Activated B cell treated with CpG ODN at 0.5 μM for 24 hours (primary cell): ENCODE measurements around the gene METTL13. TPM values are rescaled to one million over a fixed set of nuclear protein-coding genes. Genes with fewer than 3 reads are reported as not detected.

Experiments used
- ATAC-seq: fragments of 200-7000 bp; cut with Tn5 transposase; one replicate; pipeline ENCODE4 v1.10.0; 2021; ENCODE audit warnings: low read depth, mild to moderate bottlenecking, moderate library complexity
- CTCF ChIA-PET: fragments of 350-600 bp; sonication (Branson Sonifier 250); formaldehyde crosslinking; loops from one replicate; lab custom pipeline; 2021; ENCODE audit warnings: antibody characterized with exemption; lab: Charles Lee
- POLR2A ChIA-PET: fragments of 350-600 bp; sonication (Branson Sonifier 250); formaldehyde crosslinking; loops from one replicate; lab custom pipeline; 2021; ENCODE audit warnings: antibody characterized with exemption; lab: Charles Lee
- DNase-seq: peaks from one replicate; pipeline ENCODE4 v3.0.0; 2022
- H3K27ac Mint-ChIP-seq: one replicate; pipeline ENCODE4 v1.8.0; 2020; ENCODE audit warnings: mixed read lengths
- H3K27me3 Mint-ChIP-seq: one replicate; pipeline ENCODE4 v1.8.0; 2021; ENCODE audit warnings: mixed read lengths
- H3K36me3 Mint-ChIP-seq: one replicate; pipeline ENCODE4 v1.8.0; 2021; ENCODE audit warnings: low read depth, mixed read lengths
- H3K4me1 Mint-ChIP-seq: one replicate; pipeline ENCODE4 v1.8.0; 2021; ENCODE audit warnings: mixed read lengths
- H3K4me3 Mint-ChIP-seq: one replicate; pipeline ENCODE4 v1.8.0; 2020; ENCODE audit warnings: mild to moderate bottlenecking, mixed read lengths
- H3K9me3 Mint-ChIP-seq: one replicate; pipeline ENCODE4 v1.8.0; 2020; ENCODE audit warnings: mixed read lengths
- CTCF ChIP-seq: fragments of 200-600 bp; IDR thresholded peaks from one replicate; pipeline ENCODE4 v1.8.0; 2022; ENCODE audit warnings: antibody characterized with exemption, mild to moderate bottlenecking
- intact Hi-C: fragments of 100-400 bp; cut with micrococcal nuclease; formaldehyde crosslinking; loops from one replicate; pipeline ENCODE4 v1.15.1; 2024
- total RNA-seq: library from RNA; stranded (reverse); gene quantifications from 2 replicates; pipeline ENCODE4 v1.2.3, GENCODE V29; 2022

METTL13 gene
- total RNA-seq, 1 donor from 2014 or later, result 35.7 TPM

GRCh38 chr1:171787686-171788480 is 6.4 kb downstream of the METTL13 start:
- Mint-ChIP-seq H3K27ac (no peak overlapping the region), H3K27me3 (no peaks in the 10 kb centered on the region), H3K4me1 (peaks cover 19% of the 10 kb centered on the region), H3K4me3 (no peak overlapping the region), H3K9me3 (no peaks in the 10 kb centered on the region), H3K36me3 (peaks cover 91% of the 10 kb centered on the region)
- no peak for TF ChIP-seq CTCF
- POLR2A ChIA-PET, result no interaction called here
- CTCF ChIA-PET, result interaction anchor here (1.3 kb wide), 1 partner anchor 13 kb away, joined by 4 read pairs; no protein-coding TSS in a partner anchor
- no peak for ATAC-seq
- intact Hi-C loops, result no loop called here
- no peak for DNase-seq

- CTCF ChIA-PET, result interaction anchor here (1.3 kb wide), 1 partner anchor 12 kb away, joined by 4 read pairs; no protein-coding TSS in a partner anchor
- H3K36me3 Mint-ChIP-seq, result peaks cover 93% of the 10 kb centered on the region
- ATAC-seq, result no peak
- TF ChIP-seq CTCF, result no peak
- peaks cover 11% of the 10 kb centered on the region for H3K4me1 Mint-ChIP-seq
- H3K9me3 Mint-ChIP-seq, result no peaks in the 10 kb centered on the region
- no peak overlapping the region for H3K27ac Mint-ChIP-seq
- no peaks in the 10 kb centered on the region for H3K27me3 Mint-ChIP-seq
- intact Hi-C loops, result no loop called here
- DNase-seq, result no peak
- POLR2A ChIA-PET, result no interaction called here
- no peak overlapping the region for H3K4me3 Mint-ChIP-seq
These were observed 7.2 kb downstream of the METTL13 start for GRCh38 chr1:171788696-171789095.

GRCh38 chr1:171790318-171790717 is 8.9 kb downstream of the METTL13 start:
- no peak for DNase-seq
- Mint-ChIP-seq H3K4me3 (no peak overlapping the region), H3K4me1 (peaks cover 7% of the 10 kb centered on the region), H3K27ac (no peak overlapping the region), H3K36me3 (peaks cover 94% of the 10 kb centered on the region), H3K27me3 (no peaks in the 10 kb centered on the region), H3K9me3 (peaks cover 3% of the 10 kb centered on the region)
- CTCF ChIA-PET, result no interaction called here
- intact Hi-C loops, result no loop called here
- no peak for TF ChIP-seq CTCF
- ATAC-seq, result no peak
- POLR2A ChIA-PET, result no interaction called here

GRCh38 chr1:171792656-171793369 is 11.4 kb downstream of the METTL13 start:
- TF ChIP-seq CTCF, result no peak
- ATAC-seq (no peak), DNase-seq (no peak)
- Mint-ChIP-seq H3K27me3 (no peaks in the 10 kb centered on the region), H3K27ac (no peak overlapping the region), H3K4me3 (no peak overlapping the region), H3K4me1 (peaks cover 6% of the 10 kb centered on the region), H3K36me3 (peaks cover 94% of the 10 kb centered on the region), H3K9me3 (peaks cover 3% of the 10 kb centered on the region)
- intact Hi-C loops, result no loop called here
- ChIA-PET POLR2A (no interaction called here), CTCF (no interaction called here)

- Mint-ChIP-seq H3K9me3 (peaks cover 3% of the 10 kb centered on the region), H3K27me3 (no peaks in the 10 kb centered on the region), H3K4me1 (peaks cover 6% of the 10 kb centered on the region), H3K4me3 (no peak overlapping the region), H3K27ac (no peak overlapping the region), H3K36me3 (peaks cover 95% of the 10 kb centered on the region)
- CTCF ChIA-PET, result interaction anchor here (1.4 kb wide), 1 partner anchor 192 kb away, joined by 4 read pairs; no protein-coding TSS in a partner anchor
- intact Hi-C loops, result no loop called here
- no peak for TF ChIP-seq CTCF
- ATAC-seq (no peak), DNase-seq (no peak)
- POLR2A ChIA-PET, result no interaction called here
These were observed 12.2 kb downstream of the METTL13 start for GRCh38 chr1:171793636-171794035.
